Esophagus squamous epithelium (tissue), 4 donors: Measurements from ENCODE around the gene PLA2R1.

Experiments
- CTCF ChIP-seq, 6 experiments: fragments of 450-650 bp in 4 of 6; fragments of 200-600 bp in 2 of 6; sonication (generic) in 2 of 6; IDR thresholded peaks; one replicate each; pipeline ENCODE4 v1.5.1; 2016 to 2019; ENCODE audit warnings: antibody characterized with exemption in 6 of 6, mild to moderate bottlenecking in 4 of 6, moderate library complexity in 4 of 6
- POLR2A ChIP-seq, 4 donors: fragments of 450-650 bp; IDR thresholded peaks; one replicate each; pipeline ENCODE4 v1.6.1; 2017; ENCODE audit warnings: antibody characterized with exemption in 4 of 4, mild to moderate bottlenecking in 4 of 4, moderate library complexity in 3 of 4

GRCh38 chr2:159922563-159922962 lies 139.9 kb downstream of the PLA2R1 start:
- TF ChIP-seq CTCF (IDR thresholded peaks at IDR 0.05) (no peak), POLR2A (IDR thresholded peaks at IDR 0.05) (no peak)
